ENCODE measurements around the gene SLC6A20.

SLC6A20 gene

DNA sequence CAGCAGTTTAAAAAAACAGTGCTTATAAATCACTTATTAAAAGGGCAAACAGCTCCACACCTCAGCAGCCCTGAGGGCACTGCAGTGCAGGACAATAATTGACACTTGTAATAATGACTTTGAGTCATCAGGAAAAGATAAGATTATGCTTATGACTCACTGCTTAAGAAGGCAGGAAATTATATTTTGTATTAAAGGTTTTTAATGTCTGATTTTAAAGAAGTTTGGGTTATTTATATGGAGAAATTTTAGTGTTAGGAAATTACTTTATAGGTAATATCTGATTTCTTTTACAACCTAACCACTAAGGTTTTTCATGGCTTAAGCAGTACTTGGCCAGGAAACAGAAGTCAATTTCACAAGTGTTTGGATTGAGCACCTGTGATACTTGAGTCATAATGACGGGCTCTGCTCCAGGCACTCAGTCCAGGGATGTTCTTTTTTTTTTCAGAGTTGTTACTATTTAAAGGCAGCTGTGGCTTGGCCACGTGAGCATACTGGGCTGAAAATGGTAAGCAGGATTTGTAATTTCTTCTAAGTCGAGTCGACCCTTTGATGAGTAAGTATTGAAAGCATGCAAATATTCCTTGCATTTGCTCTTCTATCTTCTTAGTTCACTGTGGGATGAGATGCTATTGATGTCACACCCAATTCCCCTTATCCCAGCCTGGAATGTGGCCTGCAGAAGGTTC lies 21.6 kb upstream of the SLC6A20 start:
- Histone ChIP-seq H3K4me1 (ENCODE audit: low read depth, poor library complexity, severe bottlenecking) (no peaks in the 10 kb centered on the region), H3K36me3 (ENCODE audit: insufficient read depth) (no peaks in the 10 kb centered on the region), H3K4me2 (no peak overlapping the region), H3K9ac (no peak overlapping the region), H4K20me1 (ENCODE audit: insufficient read depth) (no peaks in the 10 kb centered on the region), H3K79me2 (ENCODE audit: insufficient read depth, low read depth) (no peaks in the 10 kb centered on the region), H2AFZ (ENCODE audit: low read depth) (no peak overlapping the region), H3K27me3 (ENCODE audit: insufficient read depth, low read depth) (no peaks in the 10 kb centered on the region), H3K4me3 (IDR thresholded peaks at IDR 0.05; ENCODE audit: insufficient read depth, low read depth, low read length) (no peak overlapping the region), H3K27ac (no peak overlapping the region)
- TF ChIP-seq, protein P1, sequence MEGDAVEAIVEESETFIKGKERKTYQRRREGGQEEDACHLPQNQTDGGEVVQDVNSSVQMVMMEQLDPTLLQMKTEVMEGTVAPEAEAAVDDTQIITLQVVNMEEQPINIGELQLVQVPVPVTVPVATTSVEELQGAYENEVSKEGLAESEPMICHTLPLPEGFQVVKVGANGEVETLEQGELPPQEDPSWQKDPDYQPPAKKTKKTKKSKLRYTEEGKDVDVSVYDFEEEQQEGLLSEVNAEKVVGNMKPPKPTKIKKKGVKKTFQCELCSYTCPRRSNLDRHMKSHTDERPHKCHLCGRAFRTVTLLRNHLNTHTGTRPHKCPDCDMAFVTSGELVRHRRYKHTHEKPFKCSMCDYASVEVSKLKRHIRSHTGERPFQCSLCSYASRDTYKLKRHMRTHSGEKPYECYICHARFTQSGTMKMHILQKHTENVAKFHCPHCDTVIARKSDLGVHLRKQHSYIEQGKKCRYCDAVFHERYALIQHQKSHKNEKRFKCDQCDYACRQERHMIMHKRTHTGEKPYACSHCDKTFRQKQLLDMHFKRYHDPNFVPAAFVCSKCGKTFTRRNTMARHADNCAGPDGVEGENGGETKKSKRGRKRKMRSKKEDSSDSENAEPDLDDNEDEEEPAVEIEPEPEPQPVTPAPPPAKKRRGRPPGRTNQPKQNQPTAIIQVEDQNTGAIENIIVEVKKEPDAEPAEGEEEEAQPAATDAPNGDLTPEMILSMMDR (conservative IDR thresholded peaks at IDR 0.05; ENCODE audit: low read depth, low read length) = no peak

DNA sequence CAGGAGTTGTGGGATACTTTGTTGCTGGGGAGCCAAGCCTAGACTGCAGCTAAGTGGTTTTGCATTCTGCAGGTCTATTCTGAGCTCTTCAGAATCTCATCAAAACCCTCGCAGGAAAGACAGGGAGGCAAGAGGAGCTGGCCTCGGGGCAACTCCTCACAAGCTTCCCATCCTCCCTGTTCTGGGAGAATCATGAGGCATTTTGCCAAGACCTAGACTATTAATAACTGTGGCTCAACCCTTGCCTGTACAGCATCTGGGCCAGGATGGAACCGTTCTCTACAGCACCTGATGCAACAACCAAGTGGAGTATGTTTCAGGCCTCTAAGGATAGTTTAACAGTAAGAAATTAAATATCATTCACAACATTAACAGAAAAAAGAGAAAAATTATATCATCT lies 20.2 kb upstream of the SLC6A20 start:
- Histone ChIP-seq H3K27ac (no peak overlapping the region), H3K36me3 (ENCODE audit: insufficient read depth) (no peaks in the 10 kb centered on the region), H4K20me1 (ENCODE audit: insufficient read depth) (no peaks in the 10 kb centered on the region), H2AFZ (ENCODE audit: low read depth) (no peak overlapping the region), H3K4me1 (ENCODE audit: low read depth, poor library complexity, severe bottlenecking) (no peaks in the 10 kb centered on the region), H3K27me3 (ENCODE audit: insufficient read depth, low read depth) (no peaks in the 10 kb centered on the region), H3K4me3 (IDR thresholded peaks at IDR 0.05; ENCODE audit: insufficient read depth, low read depth, low read length) (no peak overlapping the region), H3K79me2 (ENCODE audit: insufficient read depth, low read depth) (no peaks in the 10 kb centered on the region), H3K4me2 (no peak overlapping the region), H3K9ac (no peak overlapping the region)
- TF ChIP-seq, protein P1 (conservative IDR thresholded peaks at IDR 0.05; ENCODE audit: low read depth, low read length) = no peak

DNA sequence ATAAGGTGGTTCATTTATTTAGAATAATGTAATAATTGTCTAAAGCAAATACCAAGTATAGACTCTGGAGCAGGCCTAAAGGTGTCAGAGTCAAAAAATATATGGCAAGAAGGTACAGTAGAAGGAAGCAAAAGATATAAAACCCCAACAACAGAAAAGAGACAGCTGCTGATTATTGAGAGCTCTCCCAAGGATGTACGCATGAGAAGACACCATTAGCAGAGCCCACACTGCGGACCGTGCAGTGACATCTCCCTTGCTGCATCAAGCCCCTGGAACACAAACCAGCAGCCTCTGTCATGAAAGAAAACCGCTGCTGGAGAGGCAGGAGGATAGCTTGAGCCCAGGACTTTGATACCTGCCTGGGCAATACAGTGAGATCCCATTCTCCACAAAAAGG lies 18.0 kb upstream of the SLC6A20 start:
- Histone ChIP-seq H3K4me2 (no peak overlapping the region), H2AFZ (ENCODE audit: low read depth) (no peak overlapping the region), H3K79me2 (ENCODE audit: insufficient read depth, low read depth) (no peaks in the 10 kb centered on the region), H3K4me3 (IDR thresholded peaks at IDR 0.05; ENCODE audit: insufficient read depth, low read depth, low read length) (no peak overlapping the region), H3K27ac (no peak overlapping the region), H3K36me3 (ENCODE audit: insufficient read depth) (no peaks in the 10 kb centered on the region), H3K27me3 (ENCODE audit: insufficient read depth, low read depth) (no peaks in the 10 kb centered on the region), H4K20me1 (ENCODE audit: insufficient read depth) (no peaks in the 10 kb centered on the region), H3K9ac (no peak overlapping the region), H3K4me1 (ENCODE audit: low read depth, poor library complexity, severe bottlenecking) (no peaks in the 10 kb centered on the region)
- TF ChIP-seq, protein P1 (conservative IDR thresholded peaks at IDR 0.05; ENCODE audit: low read depth, low read length) = no peak

DNA sequence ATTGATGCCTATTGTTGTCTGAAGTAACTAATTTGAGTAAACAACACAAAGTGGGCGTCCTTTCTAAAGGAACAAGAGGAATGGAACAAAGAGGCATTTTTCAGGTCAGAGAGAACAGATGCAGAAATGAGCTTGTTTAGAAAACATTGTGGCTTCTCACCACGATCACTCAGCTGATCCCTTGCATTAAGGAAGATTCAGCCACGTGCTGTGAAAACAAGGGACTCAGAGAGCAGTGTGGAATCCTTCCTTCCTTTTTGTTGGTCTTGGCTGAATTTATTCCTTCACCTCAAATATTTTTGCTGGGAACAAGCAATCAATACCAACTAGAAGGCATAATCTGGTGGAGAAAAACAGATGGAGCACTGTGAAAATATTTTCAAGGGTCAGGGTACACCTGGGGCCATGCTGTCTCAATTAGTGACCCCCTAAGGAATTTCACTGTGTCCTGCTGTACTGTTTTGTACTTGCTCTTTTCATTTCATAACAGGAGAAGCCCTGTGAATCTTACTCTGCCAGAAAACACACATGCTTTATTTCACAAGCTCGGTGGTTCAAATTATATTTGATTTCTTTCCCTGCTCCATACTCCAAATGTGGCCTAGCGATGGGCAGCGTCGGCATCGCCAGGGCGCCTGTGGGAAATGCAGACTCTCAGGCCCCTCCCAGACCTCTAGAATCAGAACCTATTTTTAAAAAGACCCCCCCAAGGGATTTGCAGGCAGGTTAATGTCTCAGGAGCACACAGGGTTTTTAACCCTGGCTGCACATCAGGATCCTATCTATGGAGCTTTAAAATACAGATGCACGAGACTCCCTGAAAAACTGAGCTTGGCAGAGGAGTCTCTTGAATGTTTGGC lies 11.6 kb upstream of the SLC6A20 start:
- Histone ChIP-seq H3K27me3 (ENCODE audit: insufficient read depth, low read depth) (no peaks in the 10 kb centered on the region), H3K4me2 (no peak overlapping the region), H3K4me1 (ENCODE audit: low read depth, poor library complexity, severe bottlenecking) (no peaks in the 10 kb centered on the region), H3K4me3 (IDR thresholded peaks at IDR 0.05; ENCODE audit: insufficient read depth, low read depth, low read length) (no peak overlapping the region), H3K9ac (no peak overlapping the region), H4K20me1 (ENCODE audit: insufficient read depth) (no peaks in the 10 kb centered on the region), H3K79me2 (ENCODE audit: insufficient read depth, low read depth) (no peaks in the 10 kb centered on the region), H3K27ac (no peak overlapping the region), H3K36me3 (ENCODE audit: insufficient read depth) (no peaks in the 10 kb centered on the region), H2AFZ (ENCODE audit: low read depth) (no peak overlapping the region)
- TF ChIP-seq, protein P1 (conservative IDR thresholded peaks at IDR 0.05; ENCODE audit: low read depth, low read length) = no peak
